WTC11 (cell line): ENCODE data around the gene C17orf100.

Experiments used
- ATF6 ChIP-seq: sonication (generic); formaldehyde crosslinking; IDR thresholded peaks from 2 replicates; pipeline ENCODE4 v1.8.1; 2023; ENCODE audit warnings: mild to moderate bottlenecking, missing genetic modification reagents
- CBFB ChIP-seq: sonication (generic); formaldehyde crosslinking; IDR thresholded peaks from 2 replicates; pipeline ENCODE4 v1.8.1; 2022; ENCODE audit warnings: mild to moderate bottlenecking, low read depth, missing genetic modification reagents
- CTCF ChIP-seq: fragments of 200-600 bp; IDR thresholded peaks from 2 replicates; pipeline ENCODE4 v1.8.0; 2022; ENCODE audit warnings: antibody characterized with exemption
- MAX ChIP-seq: sonication (generic); formaldehyde crosslinking; IDR thresholded peaks from 2 replicates; pipeline ENCODE4 v1.8.0; 2022; ENCODE audit warnings: mild to moderate bottlenecking, missing genetic modification reagents
- SP1 ChIP-seq: sonication (generic); formaldehyde crosslinking; conservative IDR thresholded peaks from 2 replicates; pipeline ENCODE4 v1.8.1; 2022; ENCODE audit warnings: missing genetic modification reagents
- ZSCAN18 ChIP-seq: fragments of 250-450 bp; sonication (Bioruptor Pico); IDR thresholded peaks from 2 replicates; pipeline ENCODE4 v2.1.2; 2022; ENCODE audit warnings: mild to moderate bottlenecking, moderate library complexity
- TF ChIP-seq, protein P1 (sequence below): sonication (generic); formaldehyde crosslinking; IDR thresholded peaks from 2 replicates; pipeline ENCODE4 v1.8.1; 2022; ENCODE audit warnings: mild to moderate bottlenecking, moderate library complexity, missing genetic modification reagents
- TF ChIP-seq, protein P2 (sequence below): sonication (generic); formaldehyde crosslinking; IDR thresholded peaks from 2 replicates; pipeline ENCODE4 v1.8.1; 2023; ENCODE audit warnings: mild to moderate bottlenecking, missing genetic modification reagents, moderate library complexity

DNA sequence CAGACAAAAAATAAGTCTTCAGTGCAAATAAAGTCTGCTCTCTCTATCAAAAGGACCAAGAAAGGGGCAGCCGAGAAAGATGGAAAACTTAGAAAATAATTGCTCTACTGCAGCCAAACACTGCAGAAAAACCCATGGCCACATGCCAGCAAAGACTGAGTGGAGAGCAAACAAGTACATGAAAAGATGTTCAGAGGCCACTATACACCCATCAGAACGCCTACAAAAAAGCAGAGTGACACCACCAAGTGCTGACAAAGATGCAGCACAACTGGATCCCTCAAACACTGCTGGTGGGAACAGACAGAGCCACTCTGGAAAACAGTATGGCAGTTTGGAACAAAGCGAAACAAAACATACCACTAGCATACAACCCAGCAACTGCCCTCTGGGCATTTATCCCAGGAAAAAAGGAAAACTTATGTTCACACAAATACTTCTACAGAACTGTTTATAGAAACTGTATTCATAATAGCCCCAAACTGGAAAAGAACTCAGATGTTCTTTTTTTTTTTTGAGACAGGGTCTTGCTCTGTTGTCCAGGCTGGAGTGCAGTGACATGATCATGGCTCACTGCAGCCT is 47.7 kb upstream of the C17orf100 start:
- TF ChIP-seq CTCF (no peak), MAX (CRISPR knock-in tag) (no peak), ATF6 (CRISPR knock-in tag) (no peak), SP1 (CRISPR knock-in tag) (no peak), ZSCAN18 (no peak), CBFB (CRISPR knock-in tag) (no peak)
- TF ChIP-seq, protein P1, sequence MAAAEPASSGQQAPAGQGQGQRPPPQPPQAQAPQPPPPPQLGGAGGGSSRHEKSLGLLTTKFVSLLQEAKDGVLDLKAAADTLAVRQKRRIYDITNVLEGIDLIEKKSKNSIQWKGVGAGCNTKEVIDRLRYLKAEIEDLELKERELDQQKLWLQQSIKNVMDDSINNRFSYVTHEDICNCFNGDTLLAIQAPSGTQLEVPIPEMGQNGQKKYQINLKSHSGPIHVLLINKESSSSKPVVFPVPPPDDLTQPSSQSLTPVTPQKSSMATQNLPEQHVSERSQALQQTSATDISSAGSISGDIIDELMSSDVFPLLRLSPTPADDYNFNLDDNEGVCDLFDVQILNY (CRISPR knock-in tag) = no peak
- TF ChIP-seq, protein P2, sequence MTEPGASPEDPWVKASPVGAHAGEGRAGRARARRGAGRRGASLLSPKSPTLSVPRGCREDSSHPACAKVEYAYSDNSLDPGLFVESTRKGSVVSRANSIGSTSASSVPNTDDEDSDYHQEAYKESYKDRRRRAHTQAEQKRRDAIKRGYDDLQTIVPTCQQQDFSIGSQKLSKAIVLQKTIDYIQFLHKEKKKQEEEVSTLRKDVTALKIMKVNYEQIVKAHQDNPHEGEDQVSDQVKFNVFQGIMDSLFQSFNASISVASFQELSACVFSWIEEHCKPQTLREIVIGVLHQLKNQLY (CRISPR knock-in tag) = no peak
